Activated CD4-positive, alpha-beta T cell treated with anti-CD3 and anti-CD28 coated beads, Interleukin-2, Interleukin-6, amounts not matched to agents 100 ng/mL and 50 ng/mL, durations not matched to agents 16 hours and 8 hours (primary cell): ENCODE data around the gene ATP23.
A peak's percentile ranks its signal among the peaks of the same experiment; 100 is the strongest.

ENCODE experiments used
- DNase-seq: peaks from one replicate; pipeline ENCODE4 v3.0.0-alpha.2; 2020

The ATP23 gene

GRCh38 chr12:57941165-57941894 is at the start of gene ATP23:
ATP23 (plus strand) TSS chr12:57941567; CDS start chr12:57941702, 135 bp downstream.
- peak; percentile 92 for DNase-seq

GRCh38 chr12:57892232-57892972 is 49.0 kb upstream of the ATP23 start:
- DNase-seq: no peak

- no peak for DNase-seq
Observed at GRCh38 chr12:57893431-57894353, 47.7 kb upstream of the ATP23 start.

GRCh38 chr12:57894399-57895292 is 46.7 kb upstream of the ATP23 start:
- DNase-seq: no peak

- DNase-seq: no peak
Observed at GRCh38 chr12:57895389-57896114, 45.8 kb upstream of the ATP23 start.

GRCh38 chr12:57896115-57896433 is 45.3 kb upstream of the ATP23 start:
- DNase-seq: no peak

- peak; percentile 19 for DNase-seq
Observed at GRCh38 chr12:57896434-57897201, 44.7 kb upstream of the ATP23 start.

GRCh38 chr12:57897286-57897974 is 43.9 kb upstream of the ATP23 start:
- no peak for DNase-seq

- DNase-seq: peak; percentile 38
Observed at GRCh38 chr12:57898308-57898970, 42.9 kb upstream of the ATP23 start.

GRCh38 chr12:57899010-57899662 is 42.2 kb upstream of the ATP23 start:
- peak; percentile 87 for DNase-seq

- DNase-seq: no peak
Observed at GRCh38 chr12:57902478-57902969, 38.8 kb upstream of the ATP23 start.

- no peak for DNase-seq
Observed at GRCh38 chr12:57904426-57904825, 36.9 kb upstream of the ATP23 start.

GRCh38 chr12:57904848-57905811 is 36.2 kb upstream of the ATP23 start:
- peak; percentile 90 for DNase-seq

GRCh38 chr12:57905812-57906475 is 35.4 kb upstream of the ATP23 start:
- no peak for DNase-seq

GRCh38 chr12:57906821-57907220 is 34.5 kb upstream of the ATP23 start:
- no peak for DNase-seq

- DNase-seq: no peak
Observed at GRCh38 chr12:57907281-57907680, 34.1 kb upstream of the ATP23 start.

GRCh38 chr12:57908511-57908910 is 32.9 kb upstream of the ATP23 start:
- DNase-seq: no peak
